Measurements from ENCODE around the gene CDH13. TPM values are rescaled to one million over a fixed set of nuclear protein-coding genes. Genes with fewer than 3 reads are reported as not detected.

CDH13 gene
- total and polyA plus RNA-seq, 2 donors (not counting 3 experiments of a cell fraction or from before 2014, with no cell fraction given): 96.6 to 124 TPM

DNA sequence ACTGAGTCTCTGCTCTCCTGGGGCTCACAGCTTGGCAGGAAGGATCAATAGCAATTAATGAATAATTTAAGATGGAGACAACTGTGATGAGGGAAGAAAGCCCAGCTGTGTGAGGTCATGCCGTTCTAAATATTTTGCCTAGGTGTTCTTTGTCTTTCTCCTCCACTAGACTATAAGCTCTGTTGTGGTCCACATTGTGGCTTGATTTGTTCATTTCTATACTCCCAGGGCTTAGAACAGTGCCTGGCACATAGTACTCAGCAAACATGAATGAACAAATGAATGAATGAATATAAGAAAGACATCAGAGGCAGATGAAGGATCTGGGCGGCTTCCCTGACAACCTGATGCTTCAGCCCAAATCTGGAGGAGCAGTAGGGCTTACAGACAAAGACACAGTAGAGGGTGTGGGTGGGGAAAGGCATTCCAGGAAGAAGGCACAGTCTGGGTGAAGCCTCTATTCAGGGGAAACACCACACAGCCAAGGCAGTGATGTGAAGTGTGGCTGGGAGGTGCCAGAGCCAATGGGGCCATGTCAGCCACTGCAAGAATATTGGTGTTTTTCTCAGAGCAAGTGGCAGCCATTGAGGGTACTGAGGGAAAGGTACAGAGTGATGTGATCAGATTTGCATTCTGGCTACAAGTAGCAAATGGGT is 8.3 kb downstream of the CDH13 start:
- H3K79me2 ChIP-seq (ENCODE audit: control insufficient read depth, insufficient read depth, low read length): peaks cover 35% of the 10 kb centered on the region
- peak overlapping the region; percentile 51 for H3K9ac ChIP-seq (replicated peaks; ENCODE audit: extremely low read depth, insufficient read depth, low read length)
- ChIA-PET CTCF (interaction anchor here (1.2 to 1.9 kb wide), 3 partner anchors 31 to 63 kb away, joined by 3 to 5 read pairs (median 4); no protein-coding TSS in a partner anchor), POLR2A (no interaction called here)
- H3K4me2 ChIP-seq (ENCODE audit: insufficient read depth, low read length): peak overlapping the region; percentile 23
- H3K36me3 ChIP-seq (ENCODE audit: control insufficient read depth in 2 of 2, extremely low read depth in 1 of 2, insufficient read depth in 2 of 2, low read length in 2 of 2): no peaks in the 10 kb centered on the region
- BruUV-seq (replicated peaks): no TSS peak
- TF ChIP-seq FOS (IDR thresholded peaks at IDR 0.05; ENCODE audit: borderline replicate concordance, insufficient read depth, low read length) (no peak), JUN (IDR thresholded peaks at IDR 0.05; ENCODE audit: borderline replicate concordance, insufficient read depth, insufficient read length, low read depth) (no peak), POLR2A (IDR thresholded peaks at IDR 0.05; ENCODE audit: low read depth, low read length) (no peak), GATA2 (IDR thresholded peaks at IDR 0.05; ENCODE audit: insufficient read depth, insufficient read length, low read depth, low read length) (no peak), EZH2 (IDR thresholded peaks at IDR 0.05; ENCODE audit: borderline replicate concordance, low read depth, low read length, severe bottlenecking) (no peak)
- TF ChIP-seq, protein P1, sequence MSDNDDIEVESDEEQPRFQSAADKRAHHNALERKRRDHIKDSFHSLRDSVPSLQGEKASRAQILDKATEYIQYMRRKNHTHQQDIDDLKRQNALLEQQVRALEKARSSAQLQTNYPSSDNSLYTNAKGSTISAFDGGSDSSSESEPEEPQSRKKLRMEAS (IDR thresholded peaks at IDR 0.05; ENCODE audit: insufficient read depth, insufficient read length): no peak
- H4K20me1 ChIP-seq (replicated peaks; ENCODE audit: control insufficient read depth, extremely low read depth, insufficient read depth, low read length): no peaks in the 10 kb centered on the region
- FAIRE-seq: no peak
- H3K9me3 ChIP-seq (replicated peaks; ENCODE audit: control insufficient read depth, insufficient read depth, low read length): no peaks in the 10 kb centered on the region
- H3K9me1 ChIP-seq (replicated peaks; ENCODE audit: control insufficient read depth, extremely low read depth, insufficient read depth, low read length): no peaks in the 10 kb centered on the region
- H2AFZ ChIP-seq (ENCODE audit: low read depth, low read length): no peak overlapping the region
- H3K27ac ChIP-seq (ENCODE audit: insufficient read depth, low read depth, low read length): peak overlapping the region; percentile 78
- no peak for DNase-seq (ENCODE audit: low read depth, low spot score)
- H3K4me3 ChIP-seq (replicated peaks in 1 of 3; ENCODE audit: insufficient read depth in 1 of 3, low read depth in 1 of 3, low read length in 3 of 3): no peak overlapping the region
- H3K27me3 ChIP-seq (ENCODE audit: control insufficient read depth in 2 of 2, insufficient read depth in 2 of 2, low read length in 2 of 2): no peaks in the 10 kb centered on the region
- intact Hi-C loops (cut with micrococcal nuclease): loop anchor here (1.0 to 5.0 kb wide), 3 partner anchors 66 to 373 kb away; no protein-coding TSS in a partner anchor
- dilution Hi-C loops (cut with MboI; ENCODE audit: extremely low pct_ligation_motif_present, low sequenced_read_pairs): no loop called here
- peaks cover 78% of the 10 kb centered on the region for H3K4me1 ChIP-seq (ENCODE audit: control insufficient read depth, extremely low read depth, insufficient read depth, low read length)

DNA sequence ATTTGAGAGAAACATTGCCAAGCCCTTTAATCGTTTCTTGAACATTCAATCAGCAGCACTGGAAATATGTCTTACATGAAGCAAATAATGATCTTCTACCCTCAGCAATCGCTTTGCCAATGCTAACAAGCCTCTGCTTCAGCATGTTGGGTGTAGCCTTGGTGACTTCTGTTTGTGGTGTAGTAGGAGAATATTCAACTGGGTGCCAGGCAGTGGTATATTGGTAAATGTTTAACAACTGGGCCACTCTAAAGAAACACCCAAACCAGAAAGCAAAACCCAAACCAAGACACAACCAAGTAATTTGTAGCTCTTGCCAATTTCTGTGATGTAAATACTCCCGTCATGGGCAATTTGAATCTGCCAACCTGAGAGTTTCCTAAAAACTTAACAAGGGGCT is 9.7 kb downstream of the CDH13 start:
- no TSS peak for BruUV-seq (replicated peaks)
- Histone ChIP-seq H3K9ac (replicated peaks; ENCODE audit: extremely low read depth, insufficient read depth, low read length) (no peak overlapping the region), H3K27me3 (ENCODE audit: control insufficient read depth in 2 of 2, insufficient read depth in 2 of 2, low read length in 2 of 2) (no peaks in the 10 kb centered on the region), H3K9me1 (replicated peaks; ENCODE audit: control insufficient read depth, extremely low read depth, insufficient read depth, low read length) (no peaks in the 10 kb centered on the region), H3K36me3 (ENCODE audit: control insufficient read depth in 2 of 2, extremely low read depth in 1 of 2, insufficient read depth in 2 of 2, low read length in 2 of 2) (no peaks in the 10 kb centered on the region), H3K4me3 (replicated peaks in 1 of 3; ENCODE audit: insufficient read depth in 1 of 3, low read depth in 1 of 3, low read length in 3 of 3) (no peak overlapping the region), H3K4me1 (ENCODE audit: control insufficient read depth, extremely low read depth, insufficient read depth, low read length) (peaks cover 75% of the 10 kb centered on the region), H3K9me3 (replicated peaks; ENCODE audit: control insufficient read depth, insufficient read depth, low read length) (no peaks in the 10 kb centered on the region), H3K79me2 (ENCODE audit: control insufficient read depth, insufficient read depth, low read length) (peaks cover 33% of the 10 kb centered on the region), H2AFZ (ENCODE audit: low read depth, low read length) (no peak overlapping the region), H3K27ac (ENCODE audit: insufficient read depth, low read depth, low read length) (no peak overlapping the region), H4K20me1 (replicated peaks; ENCODE audit: control insufficient read depth, extremely low read depth, insufficient read depth, low read length) (no peaks in the 10 kb centered on the region), H3K4me2 (ENCODE audit: insufficient read depth, low read length) (no peak overlapping the region)
- dilution Hi-C loops (cut with MboI; ENCODE audit: extremely low pct_ligation_motif_present, low sequenced_read_pairs) (no loop called here), intact Hi-C loops (cut with micrococcal nuclease) (loop anchor here (5.0 kb wide), 2 partner anchors 176 to 374 kb away; no protein-coding TSS in a partner anchor)
- TF ChIP-seq, protein P2, sequence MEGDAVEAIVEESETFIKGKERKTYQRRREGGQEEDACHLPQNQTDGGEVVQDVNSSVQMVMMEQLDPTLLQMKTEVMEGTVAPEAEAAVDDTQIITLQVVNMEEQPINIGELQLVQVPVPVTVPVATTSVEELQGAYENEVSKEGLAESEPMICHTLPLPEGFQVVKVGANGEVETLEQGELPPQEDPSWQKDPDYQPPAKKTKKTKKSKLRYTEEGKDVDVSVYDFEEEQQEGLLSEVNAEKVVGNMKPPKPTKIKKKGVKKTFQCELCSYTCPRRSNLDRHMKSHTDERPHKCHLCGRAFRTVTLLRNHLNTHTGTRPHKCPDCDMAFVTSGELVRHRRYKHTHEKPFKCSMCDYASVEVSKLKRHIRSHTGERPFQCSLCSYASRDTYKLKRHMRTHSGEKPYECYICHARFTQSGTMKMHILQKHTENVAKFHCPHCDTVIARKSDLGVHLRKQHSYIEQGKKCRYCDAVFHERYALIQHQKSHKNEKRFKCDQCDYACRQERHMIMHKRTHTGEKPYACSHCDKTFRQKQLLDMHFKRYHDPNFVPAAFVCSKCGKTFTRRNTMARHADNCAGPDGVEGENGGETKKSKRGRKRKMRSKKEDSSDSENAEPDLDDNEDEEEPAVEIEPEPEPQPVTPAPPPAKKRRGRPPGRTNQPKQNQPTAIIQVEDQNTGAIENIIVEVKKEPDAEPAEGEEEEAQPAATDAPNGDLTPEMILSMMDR (IDR thresholded peaks at IDR 0.05; ENCODE audit: extremely low read depth in 1 of 2, insufficient read depth in 1 of 2, low read depth in 1 of 2, low read length in 2 of 2): no peak
- no peak for TF ChIP-seq JUN (IDR thresholded peaks at IDR 0.05; ENCODE audit: borderline replicate concordance, insufficient read depth, insufficient read length, low read depth)
- TF ChIP-seq, protein P1 (IDR thresholded peaks at IDR 0.05; ENCODE audit: insufficient read depth, insufficient read length): no peak
- TF ChIP-seq FOS (IDR thresholded peaks at IDR 0.05; ENCODE audit: borderline replicate concordance, insufficient read depth, low read length): no peak
- no peak for TF ChIP-seq MYC (IDR thresholded peaks at IDR 0.05; ENCODE audit: low read depth, low read length)
- CTCF ChIA-PET: no interaction called here
- DNase-seq (ENCODE audit: low read depth, low spot score) (no peak), FAIRE-seq (no peak)
- POLR2A ChIA-PET: no interaction called here

Measured in endothelial cell of umbilical vein (primary cell).